GM21381 (cell line): Measurements from ENCODE around the gene CLCNKA.
"Not testable (repeated sequence)": the region's sequence is repeated elsewhere in the genome, so short reads cannot be mapped to it uniquely, and the experiment has no call there.

Experiments used
- ATAC-seq: cut with Tn5 transposase; IDR thresholded peaks from one replicate; pipeline ENCODE4 v1.9.1; 2021; ENCODE audit warnings: mild to moderate bottlenecking, moderate library complexity; ENCODE audit not compliant: unreplicated experiment

Gene CLCNKA

GRCh38 chr1:16061989-16062686 lies 40.3 kb downstream of the CLCNKA start:
- ATAC-seq, result not testable (repeated sequence)

- ATAC-seq, result not testable (repeated sequence)
These were observed 40.8 kb downstream of the CLCNKA start for GRCh38 chr1:16062687-16063075.

- no peak for ATAC-seq
These were observed 41.5 kb downstream of the CLCNKA start for GRCh38 chr1:16063226-16063829.

- ATAC-seq, result no peak
These were observed 42.1 kb downstream of the CLCNKA start for GRCh38 chr1:16063921-16064320.

GRCh38 chr1:16064536-16065268 lies 42.9 kb downstream of the CLCNKA start:
- no peak for ATAC-seq

- no peak for ATAC-seq
These were observed 43.4 kb downstream of the CLCNKA start for GRCh38 chr1:16065269-16065576.

GRCh38 chr1:16066245-16066644 lies 44.4 kb downstream of the CLCNKA start:
- no peak for ATAC-seq

GRCh38 chr1:16067127-16067768 lies 45.4 kb downstream of the CLCNKA start:
- ATAC-seq, result no peak

GRCh38 chr1:16067933-16068332 lies 46.1 kb downstream of the CLCNKA start:
- no peak for ATAC-seq

GRCh38 chr1:16068356-16069270 lies 46.8 kb downstream of the CLCNKA start:
- ATAC-seq, result no peak

- ATAC-seq, result no peak
These were observed 49.0 kb downstream of the CLCNKA start for GRCh38 chr1:16070640-16071355.

GRCh38 chr1:16071614-16072013 lies 49.8 kb downstream of the CLCNKA start:
- ATAC-seq, result no peak

- ATAC-seq, result no peak
These were observed 50.3 kb downstream of the CLCNKA start for GRCh38 chr1:16072095-16072494.

- no peak for ATAC-seq
These were observed 51.0 kb downstream of the CLCNKA start for GRCh38 chr1:16072616-16073484.

- ATAC-seq, result no peak
These were observed 51.8 kb downstream of the CLCNKA start, which contains the start of gene FAM131C for GRCh38 chr1:16073490-16074119. Gene FAM131C, minus strand, starts transcription at chr1:16073651. Its CDS starts 209 bp downstream, at chr1:16073442.

- ATAC-seq, result no peak
These were observed 52.4 kb downstream of the CLCNKA start for GRCh38 chr1:16074217-16074616.

GRCh38 chr1:16075337-16076030 lies 53.6 kb downstream of the CLCNKA start:
- ATAC-seq, result no peak
